ENCODE measurements around the gene UPK3A. TPM values are rescaled to one million over a fixed set of nuclear protein-coding genes. Genes with fewer than 3 reads are reported as not detected.
A peak's percentile ranks its signal among the peaks of the same experiment; 100 is the strongest.

Gene UPK3A
- total RNA-seq, 1 donor from 2014 or later = 2.0 TPM

- no peak for TF ChIP-seq CTCF (conservative IDR thresholded peaks at IDR 0.05; ENCODE audit: low read depth, low read length)
- DNase-seq (ENCODE audit: low read depth) = no peak
- no peak overlapping the region for H3K4me3 ChIP-seq (ENCODE audit: low read depth, low read length)
Measured at GRCh38 chr22:45305456-45306075, 20.8 kb downstream of the UPK3A start.

GRCh38 chr22:45306139-45306538 is 21.4 kb downstream of the UPK3A start:
- TF ChIP-seq CTCF (conservative IDR thresholded peaks at IDR 0.05; ENCODE audit: low read depth, low read length) = no peak
- no peak for DNase-seq (ENCODE audit: low read depth)

GRCh38 chr22:45308391-45308956 is 23.7 kb downstream of the UPK3A start:
- H3K4me3 ChIP-seq (ENCODE audit: low read depth, low read length) = no peak overlapping the region
- no peak for TF ChIP-seq CTCF (conservative IDR thresholded peaks at IDR 0.05; ENCODE audit: low read depth, low read length)
- no peak for DNase-seq (ENCODE audit: low read depth)

More at GRCh38 chr22:45306139-45306538, 21.4 kb downstream of the UPK3A start:
- H3K4me3 ChIP-seq (ENCODE audit: low read depth, low read length) = no peak overlapping the region

- DNase-seq (ENCODE audit: low read depth) = no peak
- no peak for TF ChIP-seq CTCF (conservative IDR thresholded peaks at IDR 0.05; ENCODE audit: low read depth, low read length)
- H3K4me3 ChIP-seq (ENCODE audit: low read depth, low read length) = peak overlapping the region; percentile 89
Measured at GRCh38 chr22:45308957-45309421, 24.2 kb downstream of the UPK3A start.

GRCh38 chr22:45309422-45310227 is 24.9 kb downstream of the UPK3A start, which contains the start of gene FAM118A:
Gene FAM118A, plus strand, starts transcription at chr22:45309934. Its CDS starts 12,446 bp downstream, at chr22:45322380.
- TF ChIP-seq CTCF (conservative IDR thresholded peaks at IDR 0.05; ENCODE audit: low read depth, low read length) = no peak
- peak; percentile 15 for DNase-seq (ENCODE audit: low read depth)

GRCh38 chr22:45310331-45310976 is 25.7 kb downstream of the UPK3A start:
- H3K4me3 ChIP-seq (ENCODE audit: low read depth, low read length) = peak overlapping the region; percentile 89
- DNase-seq (ENCODE audit: low read depth) = no peak
- no peak for TF ChIP-seq CTCF (conservative IDR thresholded peaks at IDR 0.05; ENCODE audit: low read depth, low read length)

More at GRCh38 chr22:45309422-45310227, 24.9 kb downstream of the UPK3A start, which contains the start of gene FAM118A:
- H3K4me3 ChIP-seq (ENCODE audit: low read depth, low read length) = peak within 1 kb of the TSS; percentile 89
